ENCODE measurements around the gene MCOLN1.

- TF ChIP-seq CTCF (conservative IDR thresholded peaks at IDR 0.05; ENCODE audit: low read depth in 2 of 2) (no peak), POLR2AphosphoS5 (IDR thresholded peaks at IDR 0.05; ENCODE audit: low read depth) (peak; percentile 81), JUNB (IDR thresholded peaks at IDR 0.05; ENCODE audit: unreplicated experiment) (no peak), EZH2phosphoT487 (IDR thresholded peaks at IDR 0.05; ENCODE audit: unreplicated experiment) (no peak), STAT1 (IDR thresholded peaks at IDR 0.05; ENCODE audit: unreplicated experiment) (no peak), REST (IDR thresholded peaks at IDR 0.05; ENCODE audit: unreplicated experiment) (no peak)
Measured at GRCh38 chr19:7482584-7483439, 39.6 kb upstream of the MCOLN1 start.

All from GM23338 (cell line).